GM10248 (cell line): ENCODE measurements around the gene PRKAR1A.

Experiments
- CTCF ChIA-PET: fragments of 300-600 bp; sonication (Branson Sonifier 250); formaldehyde crosslinking; extraction: SDS; loops from one replicate; lab custom pipeline; 2021; ENCODE audit warnings: antibody characterized with exemption; lab: Yijun Ruan, JAX
- POLR2A ChIA-PET: fragments of 350-650 bp; sonication (Branson Sonifier 250); formaldehyde crosslinking; extraction: SDS; loops from one replicate; lab custom pipeline; 2020; ENCODE audit warnings: antibody characterized with exemption; lab: Yijun Ruan, JAX
- DNase-seq: peaks from one replicate; pipeline ENCODE4 v3.0.0; 2012; ENCODE audit errors: extremely low spot score
- TF ChIP-seq, protein P1 (sequence below): IDR thresholded peaks from 2 replicates; pipeline ENCODE4 v1.5.1; 2012; ENCODE audit warnings: mild to moderate bottlenecking, low read depth; ENCODE audit errors: extremely low read depth, missing control alignments, control extremely low read depth

The PRKAR1A gene

DNA sequence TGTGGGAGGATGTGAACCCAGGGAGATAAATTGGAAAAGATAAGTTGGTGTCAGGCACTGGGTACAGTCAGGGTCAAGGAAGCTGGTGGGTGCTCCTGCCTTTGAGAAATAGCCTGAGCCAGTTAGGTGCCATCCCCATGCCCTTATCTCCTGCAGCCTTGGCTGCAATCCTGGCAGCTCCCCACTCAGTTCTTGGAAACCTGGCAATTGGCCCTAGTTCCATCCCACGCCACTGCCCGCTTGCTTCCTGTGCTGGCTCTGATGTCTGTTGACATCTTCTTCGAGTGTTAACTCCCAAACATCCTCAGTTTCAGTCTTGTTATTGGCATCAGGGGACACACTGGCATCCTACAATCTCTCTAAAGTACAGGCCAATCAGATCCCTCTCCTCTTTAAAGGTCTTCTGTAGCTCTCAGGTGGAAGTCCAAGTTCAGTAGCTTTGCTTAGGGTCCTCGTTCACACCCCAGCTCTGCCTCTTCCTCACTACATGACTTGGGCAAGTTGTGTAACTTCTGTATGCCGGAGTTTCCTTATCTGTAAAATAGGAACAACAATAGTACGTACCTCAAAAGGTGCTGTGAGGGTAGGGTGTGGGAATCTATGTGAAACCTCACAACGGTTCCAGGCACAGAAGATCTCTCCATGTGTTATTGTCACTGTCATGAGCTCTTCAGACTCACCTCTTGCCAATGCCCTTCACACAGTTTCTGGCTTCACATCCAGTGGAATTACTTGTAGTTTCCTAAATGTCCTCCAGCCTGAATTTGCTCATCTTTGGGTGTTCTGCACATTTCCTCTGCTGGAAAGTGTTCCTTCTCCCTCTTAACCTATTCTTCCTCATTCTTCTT is 13.5 kb upstream of the PRKAR1A start:
- TF ChIP-seq, protein P1, sequence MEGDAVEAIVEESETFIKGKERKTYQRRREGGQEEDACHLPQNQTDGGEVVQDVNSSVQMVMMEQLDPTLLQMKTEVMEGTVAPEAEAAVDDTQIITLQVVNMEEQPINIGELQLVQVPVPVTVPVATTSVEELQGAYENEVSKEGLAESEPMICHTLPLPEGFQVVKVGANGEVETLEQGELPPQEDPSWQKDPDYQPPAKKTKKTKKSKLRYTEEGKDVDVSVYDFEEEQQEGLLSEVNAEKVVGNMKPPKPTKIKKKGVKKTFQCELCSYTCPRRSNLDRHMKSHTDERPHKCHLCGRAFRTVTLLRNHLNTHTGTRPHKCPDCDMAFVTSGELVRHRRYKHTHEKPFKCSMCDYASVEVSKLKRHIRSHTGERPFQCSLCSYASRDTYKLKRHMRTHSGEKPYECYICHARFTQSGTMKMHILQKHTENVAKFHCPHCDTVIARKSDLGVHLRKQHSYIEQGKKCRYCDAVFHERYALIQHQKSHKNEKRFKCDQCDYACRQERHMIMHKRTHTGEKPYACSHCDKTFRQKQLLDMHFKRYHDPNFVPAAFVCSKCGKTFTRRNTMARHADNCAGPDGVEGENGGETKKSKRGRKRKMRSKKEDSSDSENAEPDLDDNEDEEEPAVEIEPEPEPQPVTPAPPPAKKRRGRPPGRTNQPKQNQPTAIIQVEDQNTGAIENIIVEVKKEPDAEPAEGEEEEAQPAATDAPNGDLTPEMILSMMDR = no peak
- ChIA-PET POLR2A (interaction anchor here (0.8 kb wide), 1 partner anchor 19 kb away, joined by 3 read pairs; no protein-coding TSS in a partner anchor), CTCF (interaction anchor here (0.8 to 2.5 kb wide), 11 partner anchors 8 to 62 kb away, joined by 3 to 8 read pairs (median 3); partner anchors contain the start of gene PRKAR1A)
- no peak for DNase-seq

DNA sequence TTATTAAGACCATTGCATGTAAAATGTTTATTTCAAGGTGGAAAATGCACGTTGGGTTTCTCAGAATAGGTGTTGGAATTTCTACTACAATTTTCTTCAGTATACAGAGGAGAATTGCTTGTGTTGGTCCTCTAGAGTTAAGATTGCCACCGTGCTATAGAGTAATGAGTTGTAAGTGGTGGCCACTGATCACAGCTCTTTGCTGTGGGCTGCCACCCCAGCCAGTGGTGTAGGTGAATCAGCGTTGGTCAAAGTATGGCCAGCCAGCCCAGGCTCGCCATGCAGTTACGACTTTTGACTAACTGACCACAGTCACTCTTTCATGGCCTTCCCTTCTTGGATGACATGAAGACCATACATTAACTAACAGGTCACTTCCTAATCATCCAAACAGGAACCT is 12.6 kb upstream of the PRKAR1A start:
- DNase-seq = no peak
- ChIA-PET CTCF (interaction anchor here (0.9 to 1.6 kb wide), 3 partner anchors 17 to 63 kb away, joined by 3 read pairs; no protein-coding TSS in a partner anchor), POLR2A (no interaction called here)
- TF ChIP-seq, protein P1 = no peak

DNA sequence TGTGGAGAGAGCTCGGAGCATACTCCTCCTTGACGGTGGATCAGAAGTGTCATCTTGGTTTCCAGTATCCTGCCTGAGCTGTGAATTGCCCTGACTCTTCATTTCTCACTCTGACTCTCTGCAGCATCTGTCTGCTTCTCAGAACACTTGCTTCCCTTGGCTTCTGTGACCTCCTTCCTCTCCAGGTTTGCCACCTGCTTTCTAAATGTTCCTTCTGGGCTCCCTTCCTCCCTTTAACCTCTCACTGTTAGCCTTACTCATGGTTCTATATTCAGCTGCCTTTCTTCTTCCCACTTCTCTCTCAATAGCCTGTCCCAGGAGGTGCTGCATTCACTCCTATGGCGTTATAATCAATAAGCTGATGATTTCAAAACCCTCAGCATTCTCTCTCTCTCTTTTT is 11.2 kb upstream of the PRKAR1A start:
- POLR2A ChIA-PET = no interaction called here
- DNase-seq = no peak
- CTCF ChIA-PET = interaction anchor here (1.0 to 1.5 kb wide), 7 partner anchors 9 to 621 kb away, joined by 3 to 5 read pairs (median 3); partner anchors contain the start of gene PRKAR1A
- TF ChIP-seq, protein P1 = no peak

DNA sequence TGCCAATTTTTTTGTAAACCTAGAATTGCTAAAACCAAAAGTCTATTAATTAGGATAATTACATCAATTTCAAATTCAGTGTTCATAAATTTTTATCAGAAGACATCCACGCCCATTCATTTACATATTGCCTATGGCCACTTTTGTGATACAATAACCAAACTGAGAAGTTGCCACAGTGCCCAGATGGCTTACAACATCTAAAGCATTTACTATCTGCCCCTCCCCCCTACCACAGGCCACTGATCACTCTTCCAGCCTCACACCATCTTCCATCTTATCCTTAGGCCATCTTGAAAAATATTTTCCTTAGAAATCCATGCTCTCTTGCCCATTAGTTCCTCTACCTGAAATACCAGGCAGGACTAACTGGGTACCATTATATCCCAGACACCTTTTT is 6.3 kb upstream of the PRKAR1A start:
- TF ChIP-seq, protein P1 = no peak
- DNase-seq = no peak
- ChIA-PET POLR2A (no interaction called here), CTCF (no interaction called here)

DNA sequence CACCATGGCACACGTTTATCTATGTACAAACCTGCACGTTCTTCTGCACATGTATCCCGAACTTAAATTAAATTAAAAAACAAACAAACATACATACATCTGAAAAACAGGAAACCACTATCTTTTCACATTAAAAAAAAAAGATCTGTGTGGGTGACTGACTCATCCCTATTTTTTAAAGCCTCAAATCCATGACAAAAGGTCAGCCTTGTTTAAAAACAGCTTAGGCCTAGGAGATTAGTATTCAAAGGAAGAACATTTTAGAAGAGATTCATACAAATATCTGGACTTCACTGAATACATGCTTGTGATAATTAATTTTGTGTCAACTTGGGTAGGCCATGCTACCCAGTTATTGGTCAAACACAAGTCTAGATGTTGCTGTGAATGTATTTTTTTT is 4.7 kb upstream of the PRKAR1A start:
- CTCF ChIA-PET = interaction anchor here (1.4 kb wide), 1 partner anchor 9 kb away, joined by 3 read pairs; no protein-coding TSS in a partner anchor
- no peak for DNase-seq
- TF ChIP-seq, protein P1 = no peak
- POLR2A ChIA-PET = no interaction called here

DNA sequence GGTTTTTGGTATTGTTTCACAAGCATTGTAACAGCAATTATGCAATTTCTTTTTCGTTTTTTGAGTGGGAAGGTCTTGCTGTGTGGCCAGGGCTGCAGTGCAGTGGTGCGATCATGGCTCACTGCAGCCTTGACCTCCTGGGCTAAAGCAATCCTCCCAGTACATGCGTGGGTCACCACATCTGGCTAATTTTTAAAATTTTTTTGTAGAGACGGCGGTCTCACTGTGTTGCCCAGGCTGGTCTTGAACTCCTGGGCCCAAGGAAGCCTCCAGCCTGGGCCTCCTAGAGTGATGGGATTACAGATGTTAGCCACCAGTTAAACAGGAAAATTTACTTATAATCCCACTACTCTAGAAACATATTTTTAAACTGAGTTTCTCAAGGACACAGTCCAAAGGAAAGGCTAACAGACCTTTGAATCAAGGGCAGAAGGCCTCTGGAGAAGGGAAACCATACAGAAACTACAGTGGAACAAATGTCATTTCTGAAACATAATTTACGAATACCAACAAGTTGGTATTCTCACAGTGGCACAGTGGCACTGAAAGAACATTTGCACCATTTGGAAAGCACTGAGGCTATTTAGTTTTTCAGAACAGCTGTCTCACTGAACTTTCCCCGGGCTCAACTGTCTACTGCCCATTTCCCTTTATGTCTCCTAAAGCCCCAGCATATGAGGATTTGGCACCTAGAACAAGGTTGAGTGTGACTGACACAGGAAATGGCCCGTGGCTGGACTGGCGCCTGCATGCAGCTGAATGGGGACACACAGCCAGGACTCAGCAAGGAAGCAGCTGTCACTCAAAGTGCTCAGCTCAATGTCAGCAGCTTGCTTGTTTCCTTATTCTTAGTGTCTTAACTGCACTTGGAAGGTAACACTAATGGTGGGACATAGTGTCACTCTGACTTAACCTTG is 2.8 kb upstream of the PRKAR1A start:
- no peak for DNase-seq
- CTCF ChIA-PET = interaction anchor here (0.9 to 1.3 kb wide), 2 partner anchors 8 to 11 kb away, joined by 3 to 4 read pairs; no protein-coding TSS in a partner anchor
- POLR2A ChIA-PET = no interaction called here
- TF ChIP-seq, protein P1 = no peak
